HCT116 (cell line): ENCODE results near the gene SMNDC1.
"Not testable (repeated sequence)": the region's sequence is repeated elsewhere in the genome, so short reads cannot be mapped to it uniquely, and the experiment has no call there.

Experiments
- EZH2 ChIP-seq: fragments of 200-600 bp; sonication (generic); IDR thresholded peaks from 2 replicates; pipeline ENCODE4 v1.6.1; 2017; ENCODE audit warnings: antibody characterized with exemption, mixed run types
- EZH2phosphoT487 ChIP-seq: fragments of 200-600 bp; IDR thresholded peaks from 2 replicates; pipeline ENCODE4 v1.6.1; 2018; ENCODE audit warnings: antibody characterized with exemption, borderline replicate concordance
- JUND ChIP-seq: IDR thresholded peaks from 2 replicates; pipeline ENCODE4 v1.6.1; 2012
- POLR2A ChIP-seq: IDR thresholded peaks from 2 replicates; pipeline ENCODE4 v1.7.0; 2011; ENCODE audit warnings: borderline replicate concordance; ENCODE audit not compliant: insufficient read depth, insufficient read length; ENCODE audit errors: extremely low read depth
- SP1 ChIP-seq: IDR thresholded peaks from 2 replicates; pipeline ENCODE4 v1.6.1; 2012; ENCODE audit warnings: low read depth
- SRF ChIP-seq: IDR thresholded peaks from 2 replicates; pipeline ENCODE4 v1.6.1; 2012; ENCODE audit warnings: low read depth
- TCF7L2 ChIP-seq: IDR thresholded peaks from 2 replicates; pipeline ENCODE4 v1.7.0; 2011; ENCODE audit warnings: borderline replicate concordance, inconsistent platforms; ENCODE audit not compliant: insufficient read depth, insufficient read length; ENCODE audit errors: extremely low read depth
- YY1 ChIP-seq: IDR thresholded peaks from 2 replicates; pipeline ENCODE4 v1.6.1; 2011; ENCODE audit warnings: low read length, low read depth, moderate library complexity, mild to moderate bottlenecking; ENCODE audit not compliant: insufficient replicate concordance; ENCODE audit errors: extremely low read depth
- TF ChIP-seq, protein P1 (sequence below), 3 experiments: fragments of 200-600 bp in 1 of 3; sonication (generic) in 1 of 3; IDR thresholded peaks in 2 of 3; conservative IDR thresholded peaks in 1 of 3; 2 replicates each; pipeline ENCODE4 v1.5.1; 2012 to 2017; ENCODE audit warnings: low read depth in 2 of 3, low read length in 2 of 3, antibody characterized with exemption in 1 of 3, borderline replicate concordance in 1 of 3, control low read depth in 1 of 3, mild to moderate bottlenecking in 1 of 3, mixed read lengths in 1 of 3, mixed run types in 1 of 3, moderate library complexity in 1 of 3; ENCODE audit not compliant: insufficient read depth in 1 of 3

DNA sequence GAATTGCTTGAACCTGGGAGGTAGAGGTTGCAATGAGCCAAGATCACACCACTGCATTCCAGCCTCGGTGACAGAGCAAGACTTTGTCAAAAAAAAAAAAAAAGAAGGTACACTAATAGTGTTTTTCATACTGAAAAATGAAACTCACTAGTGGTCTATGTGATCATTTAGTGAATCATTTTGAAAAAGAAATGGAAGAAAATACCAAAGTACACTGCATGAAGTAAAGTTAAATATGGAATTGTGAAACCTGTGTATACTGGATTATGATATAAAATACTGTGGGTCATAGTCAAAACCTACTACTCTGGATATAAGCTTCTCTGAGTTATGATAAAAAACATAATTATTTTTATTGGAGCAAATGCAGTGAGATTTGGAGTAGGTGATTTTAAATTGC lies 55.2 kb downstream of the SMNDC1 start:
- TF ChIP-seq SP1, TCF7L2, SRF, YY1, POLR2A, EZH2phosphoT487, JUND, EZH2: not testable (repeated sequence)
- TF ChIP-seq, protein P1, sequence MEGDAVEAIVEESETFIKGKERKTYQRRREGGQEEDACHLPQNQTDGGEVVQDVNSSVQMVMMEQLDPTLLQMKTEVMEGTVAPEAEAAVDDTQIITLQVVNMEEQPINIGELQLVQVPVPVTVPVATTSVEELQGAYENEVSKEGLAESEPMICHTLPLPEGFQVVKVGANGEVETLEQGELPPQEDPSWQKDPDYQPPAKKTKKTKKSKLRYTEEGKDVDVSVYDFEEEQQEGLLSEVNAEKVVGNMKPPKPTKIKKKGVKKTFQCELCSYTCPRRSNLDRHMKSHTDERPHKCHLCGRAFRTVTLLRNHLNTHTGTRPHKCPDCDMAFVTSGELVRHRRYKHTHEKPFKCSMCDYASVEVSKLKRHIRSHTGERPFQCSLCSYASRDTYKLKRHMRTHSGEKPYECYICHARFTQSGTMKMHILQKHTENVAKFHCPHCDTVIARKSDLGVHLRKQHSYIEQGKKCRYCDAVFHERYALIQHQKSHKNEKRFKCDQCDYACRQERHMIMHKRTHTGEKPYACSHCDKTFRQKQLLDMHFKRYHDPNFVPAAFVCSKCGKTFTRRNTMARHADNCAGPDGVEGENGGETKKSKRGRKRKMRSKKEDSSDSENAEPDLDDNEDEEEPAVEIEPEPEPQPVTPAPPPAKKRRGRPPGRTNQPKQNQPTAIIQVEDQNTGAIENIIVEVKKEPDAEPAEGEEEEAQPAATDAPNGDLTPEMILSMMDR (IDR thresholded peaks at IDR 0.05 in 2 of 3, conservative IDR thresholded peaks at IDR 0.05 in 1 of 3; ENCODE audit: borderline replicate concordance in 1 of 3, insufficient read depth in 1 of 3, low read depth in 2 of 3, low read length in 2 of 3): not testable (repeated sequence)
